HG02884 (cell line): ENCODE data around the gene SART1.
"Not testable (repeated sequence)": the region's sequence is repeated elsewhere in the genome, so short reads cannot be mapped to it uniquely, and the experiment has no call there.

ENCODE experiments used
- ATAC-seq: cut with Tn5 transposase; IDR thresholded peaks from one replicate; pipeline ENCODE4 v1.9.1; 2021; ENCODE audit warnings: mild to moderate bottlenecking, moderate library complexity; ENCODE audit not compliant: unreplicated experiment

SART1 gene

DNA sequence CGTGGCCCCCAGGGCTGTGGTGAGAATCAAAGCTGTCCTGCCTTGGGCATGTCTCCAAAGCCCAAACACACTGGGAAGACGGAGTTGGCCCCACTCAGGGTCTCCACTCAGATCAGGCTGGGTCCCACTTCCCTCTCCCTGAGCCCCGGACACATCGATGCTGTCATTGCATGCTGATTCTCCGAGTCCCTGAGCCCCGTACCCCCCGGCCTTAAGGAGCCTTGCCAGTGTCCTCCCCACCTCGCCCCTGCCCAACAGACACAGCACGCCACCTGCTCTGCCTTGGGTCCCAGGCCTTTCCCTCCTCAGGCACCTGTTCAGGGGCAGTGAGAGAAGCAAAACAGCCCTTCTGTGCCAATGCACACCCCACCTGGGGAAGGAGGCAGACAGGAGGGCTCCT is 25.8 kb downstream of the SART1 start:
- no peak for ATAC-seq

DNA sequence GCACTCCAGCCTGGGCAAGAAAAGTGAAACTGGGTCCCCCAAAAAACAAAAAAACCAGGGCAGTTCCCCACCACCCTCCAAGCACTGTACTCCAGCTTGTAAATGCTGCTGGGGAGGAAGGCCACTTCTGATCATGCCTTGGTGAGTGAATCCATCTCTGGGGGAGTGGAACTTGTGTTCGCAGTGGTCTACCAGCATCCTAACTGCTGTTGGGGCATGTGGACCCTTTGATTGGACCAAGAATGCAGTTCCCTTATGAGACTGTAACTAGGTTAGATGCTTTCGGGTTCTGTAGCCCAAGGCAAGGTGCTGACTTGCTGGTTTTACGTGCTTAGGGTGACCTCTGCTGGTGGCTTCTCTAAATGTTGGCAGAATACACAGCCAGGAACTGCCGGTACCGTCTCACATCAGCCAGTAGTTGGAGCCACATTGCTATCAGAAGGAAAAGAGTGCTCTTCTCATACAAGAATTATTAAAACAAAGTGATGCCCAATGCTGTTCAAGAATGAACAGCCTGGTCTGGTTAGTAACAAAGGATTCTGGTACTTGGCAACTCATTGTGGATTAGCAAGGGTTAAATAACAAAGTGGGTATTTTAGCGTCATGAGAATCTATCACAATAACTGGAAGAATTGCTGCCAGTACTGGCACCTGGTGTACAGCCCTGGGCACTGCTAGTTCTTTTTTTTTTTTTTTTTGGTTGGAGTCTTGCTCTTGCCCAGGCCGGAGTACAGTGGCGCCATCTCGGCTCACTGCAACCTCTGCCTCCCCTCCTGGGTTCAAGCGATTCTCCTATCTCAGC is 27.5 kb downstream of the SART1 start:
- no peak for ATAC-seq

DNA sequence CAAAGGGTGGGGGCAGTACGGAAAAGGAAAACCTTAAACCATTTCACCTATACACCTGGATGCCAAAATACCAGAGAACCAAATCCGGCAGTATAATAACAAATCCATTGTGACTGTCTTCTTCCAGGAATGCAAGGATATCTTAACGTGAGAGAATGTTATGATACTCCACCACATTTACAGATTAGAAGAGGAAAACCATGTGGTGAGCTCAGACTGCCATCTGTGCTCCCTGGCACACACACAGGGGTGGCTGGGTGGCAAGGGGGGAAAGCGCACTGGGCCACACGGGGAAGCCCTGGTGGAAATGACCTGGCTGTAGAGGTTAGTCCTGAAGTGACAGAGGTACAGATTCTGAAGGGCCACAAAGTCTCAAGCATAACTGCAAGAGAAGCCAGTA is 30.5 kb downstream of the SART1 start:
- ATAC-seq: no peak

DNA sequence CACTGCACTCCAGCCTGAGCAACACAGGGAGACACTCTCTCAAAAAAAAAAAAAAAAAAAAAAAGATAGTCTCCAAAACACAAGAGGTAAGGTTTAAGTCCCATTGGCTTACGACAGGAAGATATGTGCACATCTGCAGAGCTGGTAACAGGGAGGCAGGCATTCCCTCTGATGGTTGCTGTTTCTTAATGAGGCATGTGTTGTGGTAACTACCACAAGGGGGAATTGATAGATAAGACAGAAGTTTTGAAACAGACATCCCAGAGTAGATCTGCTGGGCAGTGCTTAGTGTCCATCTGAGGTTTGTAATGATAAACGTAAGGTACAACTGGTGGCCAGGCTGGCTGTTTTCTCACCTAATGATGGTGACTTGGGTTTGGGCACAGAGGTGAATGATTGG is 35.8 kb downstream of the SART1 start:
- no peak for ATAC-seq

DNA sequence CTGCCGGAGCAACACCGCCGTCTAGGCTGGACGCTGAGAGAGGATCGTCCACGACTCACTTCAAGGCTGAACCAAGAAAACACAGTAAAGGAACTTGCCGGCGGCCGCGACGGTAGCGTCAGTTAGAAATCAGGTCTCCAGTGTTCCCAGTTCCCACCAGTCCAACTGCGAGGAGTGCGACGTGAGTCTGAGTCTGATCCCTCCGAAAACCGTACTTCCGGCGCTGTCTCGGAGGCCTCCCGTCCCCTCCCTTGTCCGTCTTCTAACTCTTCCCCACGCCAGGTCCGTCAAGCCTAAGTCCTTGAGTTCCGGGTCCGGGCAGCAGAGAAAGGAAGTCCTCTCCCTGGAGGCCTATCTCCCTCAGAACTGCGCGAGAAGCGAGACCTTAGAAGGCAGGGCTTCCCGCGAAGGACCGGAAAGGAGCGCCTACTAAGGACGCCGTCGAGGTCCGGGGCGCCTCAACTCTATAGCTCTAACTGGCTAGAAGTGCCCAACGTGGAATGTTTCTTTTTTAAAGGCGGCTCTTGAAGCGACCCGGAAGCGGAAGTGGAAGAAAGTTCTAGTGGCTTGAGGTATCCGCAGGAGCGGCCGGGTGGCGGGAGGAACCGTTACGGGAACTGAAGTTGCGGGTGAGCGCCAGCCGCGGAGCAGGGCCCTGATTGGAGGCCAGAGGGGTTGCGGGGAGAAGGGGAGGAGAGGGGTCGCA is 40.6 kb downstream of the SART1 start, which contains the start of the genes BANF1 and EIF1AD:
Gene BANF1, plus strand, starts transcription at position 562 of the 706 bp plus-strand sequence. CDS start 748 bp downstream, outside the sequence.
Gene EIF1AD, minus strand, starts transcription at position 216 of the 706 bp plus-strand sequence. CDS start 1,768 bp downstream, outside the sequence.
- peak; percentile 63 for ATAC-seq

DNA sequence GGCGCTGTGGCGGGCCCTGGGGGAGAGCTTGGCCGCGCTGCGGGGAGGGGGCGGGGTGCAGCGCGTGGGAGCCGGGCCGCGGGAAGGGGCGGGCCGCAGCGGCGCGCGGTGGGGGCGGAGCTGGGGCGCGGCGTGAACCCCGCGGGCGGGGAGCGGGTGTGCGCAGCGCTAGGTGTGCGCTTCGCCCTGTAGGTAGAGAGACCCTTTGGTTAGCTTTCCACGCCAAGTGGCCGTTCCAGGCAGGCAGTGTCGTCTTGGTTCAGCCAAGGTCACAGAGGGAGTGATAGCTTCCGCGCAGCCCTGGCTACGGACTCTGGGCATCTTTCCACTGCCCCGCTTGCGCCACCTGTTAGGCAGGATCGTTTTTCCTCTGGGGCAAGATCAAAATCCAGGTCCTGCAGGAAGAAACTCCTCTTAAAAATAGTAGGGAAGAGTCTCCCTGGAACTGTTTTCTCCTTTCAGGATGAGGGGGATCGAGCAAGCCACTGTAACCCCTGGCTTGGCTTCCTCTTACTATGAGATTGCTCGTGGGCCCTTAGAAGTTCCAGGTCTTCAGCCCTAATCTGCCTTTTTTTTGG is 41.2 kb downstream of the SART1 start:
- ATAC-seq: peak; percentile 37

DNA sequence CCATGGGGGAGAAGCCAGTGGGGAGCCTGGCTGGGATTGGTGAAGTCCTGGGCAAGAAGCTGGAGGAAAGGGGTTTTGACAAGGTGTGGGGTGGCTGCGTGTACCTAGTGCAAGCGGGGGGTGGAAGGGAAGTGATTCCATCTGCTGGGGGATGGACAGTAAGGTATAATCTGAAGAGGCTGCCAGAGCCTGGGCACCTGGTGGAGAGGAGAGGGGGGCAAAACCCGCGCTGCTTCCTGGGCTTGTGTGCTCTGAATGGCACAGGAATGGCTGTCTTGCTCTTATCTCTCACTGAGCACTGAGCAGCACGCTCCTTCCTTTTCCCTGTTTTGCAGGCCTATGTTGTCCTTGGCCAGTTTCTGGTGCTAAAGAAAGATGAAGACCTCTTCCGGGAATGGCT is 41.8 kb downstream of the SART1 start:
- ATAC-seq: no peak

DNA sequence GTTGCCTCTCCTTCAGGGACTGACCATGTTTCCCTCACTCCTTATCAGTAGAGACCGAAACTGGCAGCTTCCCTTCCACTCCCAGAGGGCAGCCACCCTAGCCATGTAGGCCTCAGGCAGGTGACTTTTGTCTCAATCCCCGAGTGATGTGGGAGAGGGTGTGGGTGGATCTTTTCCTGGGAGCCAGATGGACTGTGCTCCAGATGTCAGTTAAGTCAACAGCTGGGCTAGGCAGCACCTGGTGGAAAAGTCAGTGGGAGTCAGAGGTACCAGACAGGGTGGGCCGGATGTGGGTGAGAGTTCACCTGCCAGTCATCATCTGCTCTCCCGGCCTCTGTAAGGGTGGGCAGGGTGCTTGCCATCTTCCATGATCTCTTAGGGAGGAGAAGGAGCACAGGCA is 42.7 kb downstream of the SART1 start:
- no peak for ATAC-seq

DNA sequence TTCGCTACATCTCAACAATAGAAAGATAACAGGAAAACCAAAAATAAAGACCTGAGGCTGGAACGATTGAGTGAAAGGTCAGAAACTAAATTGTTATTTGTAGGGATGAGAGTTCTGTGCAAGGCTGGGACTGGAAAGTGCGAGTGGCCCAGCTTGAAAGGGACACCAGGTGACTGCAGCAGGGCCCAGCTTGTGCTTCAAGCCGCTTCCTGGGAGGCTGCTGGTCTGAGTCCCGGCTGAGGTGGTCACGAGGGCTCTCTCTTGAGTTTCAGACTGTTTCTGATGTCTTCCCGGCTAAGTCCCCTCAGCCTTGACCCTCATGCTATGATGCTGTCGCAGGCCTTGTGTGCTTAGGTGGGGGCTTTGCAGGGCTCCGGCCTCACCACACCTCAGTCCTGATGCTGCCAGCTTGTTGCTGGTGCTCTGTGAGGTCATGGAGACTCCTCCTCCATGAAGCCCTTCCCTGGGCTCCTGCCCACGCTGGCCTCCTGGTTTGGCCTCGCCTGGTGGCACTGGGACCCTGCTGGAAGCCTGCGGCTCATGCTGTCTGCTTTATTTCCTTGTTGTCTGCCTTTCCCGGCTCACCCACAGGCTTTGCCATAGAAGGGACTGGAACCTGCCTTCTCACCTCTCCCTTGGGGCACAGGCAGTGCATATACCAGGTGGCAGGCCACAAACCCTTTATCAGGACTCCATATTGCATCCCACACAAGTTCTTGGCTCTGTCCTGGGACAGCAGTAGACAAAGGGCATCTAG is 44.8 kb downstream of the SART1 start:
- no peak for ATAC-seq

DNA sequence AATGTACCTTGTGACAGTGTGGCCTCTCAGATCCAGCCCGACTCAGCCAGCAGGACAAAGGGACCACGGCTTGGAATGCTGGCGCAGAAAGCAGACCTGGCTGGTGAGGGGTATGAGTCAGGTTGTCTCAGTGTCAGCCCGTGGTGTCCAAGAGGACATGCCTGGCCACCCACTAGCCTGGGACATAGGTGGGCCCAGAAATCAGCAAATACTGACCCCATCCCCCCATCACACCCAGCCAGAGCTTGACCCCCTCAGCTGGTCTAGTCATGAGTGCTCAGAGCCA is 45.3 kb downstream of the SART1 start:
- no peak for ATAC-seq

DNA sequence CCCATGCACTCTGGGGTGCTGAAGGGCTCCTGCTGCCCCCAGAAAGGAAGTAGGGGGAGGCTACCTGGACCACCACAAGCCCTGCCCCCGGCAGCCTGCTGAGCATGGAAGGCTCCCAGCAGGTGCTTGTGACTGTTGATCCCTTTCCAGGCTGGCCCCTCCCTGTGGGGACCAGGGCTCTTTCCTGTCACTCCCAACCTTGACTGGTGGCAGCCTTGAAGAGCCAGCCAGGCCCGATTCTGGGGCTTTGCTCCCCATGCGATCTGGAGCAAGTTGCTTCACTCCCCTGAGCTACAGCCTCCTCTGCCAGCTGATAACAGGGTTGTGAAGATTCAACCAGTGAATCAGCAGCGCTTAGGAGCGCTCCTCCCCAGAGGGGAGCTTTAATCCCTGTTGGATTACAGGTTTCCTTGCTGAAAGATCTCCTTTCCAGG is 45.7 kb downstream of the SART1 start:
- no peak for ATAC-seq

DNA sequence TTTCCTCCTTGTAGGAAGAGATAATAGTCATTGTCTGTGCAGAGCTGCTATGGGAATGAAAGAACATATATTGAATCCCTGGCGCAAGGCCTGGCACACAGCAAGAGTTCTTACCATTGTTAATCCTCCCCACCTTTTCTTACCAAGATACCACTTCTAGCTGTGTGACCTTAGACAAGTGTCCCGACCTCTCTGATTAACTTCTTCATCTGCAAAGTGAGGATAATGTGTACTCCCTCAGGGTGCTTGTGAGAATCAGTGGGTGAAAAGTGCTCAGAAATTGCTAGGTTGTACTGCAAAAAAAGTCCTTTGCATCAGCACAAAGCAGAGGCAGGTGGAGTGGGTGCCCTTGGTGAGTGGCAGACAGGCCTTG is 46.5 kb downstream of the SART1 start:
- no peak for ATAC-seq

DNA sequence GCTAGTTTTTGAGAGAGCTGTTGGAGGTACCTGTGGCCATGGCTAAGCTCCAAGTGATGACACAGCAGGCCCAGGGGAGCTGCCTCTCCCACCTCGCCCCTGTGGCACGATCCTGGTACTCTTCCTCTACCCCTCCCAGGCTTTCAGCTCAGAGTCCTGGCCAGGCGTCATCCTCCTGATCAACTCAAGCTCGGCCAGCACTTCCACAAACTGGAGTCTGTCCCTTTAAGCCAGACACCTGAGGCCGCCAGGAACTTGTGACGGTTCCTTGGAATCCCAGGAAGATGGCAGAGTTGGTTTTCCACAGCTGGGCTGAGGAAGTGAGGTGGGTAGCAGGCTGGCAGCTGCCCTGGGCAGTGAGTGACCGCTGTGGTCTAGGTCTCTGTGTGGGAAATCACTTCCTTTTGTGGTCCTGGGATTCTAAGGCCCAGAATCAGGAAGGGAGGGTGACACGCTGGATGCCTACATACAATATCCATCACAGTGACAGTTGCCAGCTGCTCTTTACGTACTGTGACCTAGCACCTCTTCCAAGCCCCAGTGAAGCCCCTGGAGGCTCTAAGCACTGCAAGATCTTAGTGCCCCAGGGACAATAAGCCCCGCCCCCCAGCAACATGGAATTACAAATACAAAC is 47.1 kb downstream of the SART1 start:
- no peak for ATAC-seq

DNA sequence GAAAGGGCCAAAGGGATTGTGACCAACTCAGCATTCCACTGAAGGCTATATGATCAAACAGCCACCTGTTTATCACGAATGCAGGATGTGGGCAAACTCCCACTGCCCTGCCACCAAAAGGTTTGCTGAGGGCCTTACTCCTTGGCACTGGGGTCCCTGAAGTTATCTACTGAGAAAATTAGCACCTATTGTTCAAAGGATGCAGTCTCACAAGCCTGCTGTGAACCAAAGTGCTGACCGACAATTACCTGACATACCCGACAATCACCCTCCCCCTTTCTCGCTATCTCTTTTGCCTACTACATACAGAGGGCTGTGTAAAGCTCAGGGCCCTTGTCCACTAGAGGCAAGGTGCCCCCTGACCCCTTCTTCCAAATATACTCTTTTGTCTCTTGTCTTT is 48.5 kb downstream of the SART1 start:
- ATAC-seq: not testable (repeated sequence)

DNA sequence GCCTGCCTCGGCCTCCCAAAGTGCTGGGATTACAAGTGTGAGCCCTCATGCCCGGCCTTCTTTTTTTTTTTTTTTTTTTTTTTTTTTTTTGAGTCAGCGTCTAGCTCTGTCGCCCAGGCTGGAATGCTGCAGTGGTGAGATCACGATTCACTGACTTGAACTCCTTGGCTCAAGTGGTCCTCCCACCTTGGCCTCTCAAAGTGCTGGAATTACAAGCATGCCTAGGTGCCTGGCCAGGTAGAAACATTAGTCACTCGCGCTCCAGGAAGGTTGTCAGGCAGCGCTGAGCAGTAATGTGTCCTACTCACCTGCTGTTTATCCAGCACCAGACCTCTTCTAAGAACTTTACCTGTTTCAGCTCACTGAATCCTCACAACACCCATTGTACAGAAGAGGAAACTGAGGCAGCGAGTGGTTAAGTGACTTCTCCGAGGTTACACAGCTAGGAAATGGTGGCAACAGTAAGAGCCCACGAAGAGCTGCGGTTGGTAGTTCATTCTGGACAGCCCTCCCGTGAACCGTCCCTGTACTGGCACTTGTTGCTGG is 49.8 kb downstream of the SART1 start:
- no peak for ATAC-seq

DNA sequence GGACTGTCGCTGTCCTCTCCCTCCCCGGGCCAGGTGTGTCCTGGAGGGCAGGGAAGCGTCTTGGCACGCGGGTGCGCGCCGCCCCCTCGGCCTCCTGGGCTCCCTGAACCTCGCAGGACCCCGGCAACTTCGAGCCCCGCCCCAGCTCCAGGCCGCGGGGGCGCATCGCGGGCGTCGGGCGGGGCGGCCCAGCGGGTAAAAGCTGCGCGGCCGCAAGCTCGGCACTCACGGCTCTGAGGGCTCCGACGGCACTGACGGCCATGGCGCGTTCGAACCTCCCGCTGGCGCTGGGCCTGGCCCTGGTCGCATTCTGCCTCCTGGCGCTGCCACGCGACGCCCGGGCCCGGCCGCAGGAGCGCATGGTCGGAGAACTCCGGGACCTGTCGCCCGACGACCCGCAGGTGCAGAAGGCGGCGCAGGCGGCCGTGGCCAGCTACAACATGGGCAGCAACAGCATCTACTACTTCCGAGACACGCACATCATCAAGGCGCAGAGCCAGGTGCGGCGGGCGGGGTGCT is 50.3 kb downstream of the SART1 start, which contains the start of gene CST6:
Gene CST6, plus strand, starts transcription at position 224 of the 519 bp plus-strand sequence. Its CDS starts 37 bp downstream, at position 261.
- ATAC-seq: no peak

DNA sequence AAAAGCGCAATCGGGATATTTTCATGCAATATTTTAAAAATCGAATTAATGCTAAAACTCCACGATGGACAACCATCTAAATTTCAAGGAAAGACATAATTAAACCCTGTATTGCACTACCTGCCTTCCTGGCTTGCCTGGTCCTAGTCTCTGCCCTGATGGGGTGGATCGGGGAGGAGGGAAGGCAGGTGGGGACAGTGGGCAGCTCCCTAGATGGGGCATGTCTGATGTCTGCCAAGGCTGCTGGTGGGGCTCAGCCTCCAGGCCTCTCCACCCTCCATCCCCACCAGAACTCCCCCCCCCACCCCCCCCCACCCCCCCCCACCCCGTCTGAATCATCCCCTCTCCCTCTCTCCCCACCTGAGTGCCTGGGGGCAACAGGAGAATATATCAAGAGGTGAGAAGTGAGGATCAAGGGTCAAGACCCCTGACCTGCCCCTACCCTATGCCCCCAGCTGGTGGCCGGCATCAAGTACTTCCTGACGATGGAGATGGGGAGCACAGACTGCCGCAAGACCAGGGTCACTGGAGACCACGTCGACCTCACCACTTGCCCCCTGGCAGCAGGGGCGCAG is 50.9 kb downstream of the SART1 start:
- ATAC-seq: no peak

DNA sequence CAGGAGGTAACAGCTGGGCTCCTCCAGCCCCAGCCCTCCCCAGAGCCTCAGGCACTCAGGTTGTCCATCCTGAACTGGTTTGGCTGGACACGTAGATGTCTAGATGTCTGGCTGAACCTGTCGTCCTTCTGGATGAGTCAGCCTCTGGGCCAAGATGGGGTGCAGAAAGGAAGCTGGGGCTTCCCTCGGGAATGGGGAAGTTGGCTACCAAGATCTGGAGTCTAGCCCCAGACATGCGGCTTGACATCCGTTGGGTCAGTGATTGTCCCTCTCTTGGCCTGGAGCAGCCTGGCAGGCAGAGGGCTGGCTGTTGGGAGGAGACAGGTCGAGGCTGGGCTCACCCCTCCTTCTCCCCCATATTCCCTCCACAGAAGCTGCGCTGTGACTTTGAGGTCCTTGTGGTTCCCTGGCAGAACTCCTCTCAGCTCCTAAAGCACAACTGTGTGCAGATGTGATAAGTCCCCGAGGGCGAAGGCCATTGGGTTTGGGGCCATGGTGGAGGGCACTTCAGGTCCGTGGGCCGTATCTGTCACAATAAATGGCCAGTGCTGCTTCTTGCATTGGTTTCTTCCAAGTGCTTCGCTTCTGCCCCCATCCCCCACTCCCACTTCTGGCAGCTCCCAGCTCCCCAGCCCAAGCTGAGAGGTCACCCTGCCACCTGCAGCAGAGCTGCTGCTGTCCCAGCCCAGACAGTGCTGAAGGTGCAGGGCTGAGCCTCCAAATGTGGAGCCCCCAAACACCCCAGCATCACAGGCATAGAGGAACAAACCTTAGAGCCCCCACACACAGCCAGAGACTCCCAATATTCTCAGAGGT is 51.6 kb downstream of the SART1 start:
- ATAC-seq: no peak

DNA sequence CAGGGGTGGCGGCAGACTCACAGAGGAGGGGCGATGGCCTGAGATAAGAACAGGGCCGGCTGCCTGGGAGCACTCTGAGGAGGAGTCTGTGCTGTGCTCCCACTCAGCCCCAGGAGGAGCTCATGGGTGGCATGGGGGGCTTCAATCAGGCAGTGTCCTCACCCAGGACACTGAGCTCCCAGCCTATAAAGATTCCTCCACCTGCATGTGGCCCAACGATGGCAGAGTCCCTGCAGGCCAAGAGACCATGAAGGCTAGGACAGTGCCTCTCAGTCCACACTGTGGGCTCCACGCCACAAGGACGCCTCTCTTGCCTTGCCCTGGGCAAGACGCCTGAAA is 52.2 kb downstream of the SART1 start:
- ATAC-seq: no peak
